H9 (cell line): ENCODE data around the gene RGSL1. TPM values are rescaled to one million over a fixed set of nuclear protein-coding genes. Genes with fewer than 3 reads are reported as not detected.

ENCODE experiments used
- DNase-seq: peaks from one replicate; pipeline ENCODE4 v3.0.0-alpha.2; 2017
- H2AFZ ChIP-seq: one replicate; pipeline ENCODE4 v1.6.1; 2013; ENCODE audit warnings: mild to moderate bottlenecking, low read length, control low read depth, moderate library complexity
- H2AK5ac ChIP-seq: 2 replicates; pipeline ENCODE4 v1.6.1; 2013; ENCODE audit warnings: low read length, control low read depth, mixed read lengths; ENCODE audit not compliant: insufficient read length
- H2BK120ac ChIP-seq: one replicate; pipeline ENCODE4 v1.6.1; 2013; ENCODE audit warnings: low read depth, mild to moderate bottlenecking, low read length, control low read depth, inconsistent platforms; ENCODE audit not compliant: poor library complexity, severe bottlenecking
- H2BK12ac ChIP-seq: 2 replicates; pipeline ENCODE4 v1.6.1; 2013; ENCODE audit warnings: low read length, control low read depth, mixed read lengths, low read depth; ENCODE audit not compliant: insufficient read length
- H2BK15ac ChIP-seq: 2 replicates; pipeline ENCODE4 v1.6.1; 2013; ENCODE audit warnings: low read depth, low read length, control low read depth
- H2BK20ac ChIP-seq: one replicate; pipeline ENCODE4 v1.6.1; 2013; ENCODE audit warnings: low read depth, mild to moderate bottlenecking, low read length, control low read depth, inconsistent platforms; ENCODE audit not compliant: poor library complexity, severe bottlenecking
- H2BK5ac ChIP-seq: 2 replicates; pipeline ENCODE4 v1.6.1; 2013; ENCODE audit warnings: low read length, control low read depth, mixed read lengths; ENCODE audit not compliant: insufficient read length
- H3K14ac ChIP-seq: 2 replicates; pipeline ENCODE4 v1.6.1; 2013; ENCODE audit warnings: low read length, control low read depth; ENCODE audit not compliant: insufficient read depth
- H3K18ac ChIP-seq: 2 replicates; pipeline ENCODE4 v1.6.1; 2013; ENCODE audit warnings: low read depth, mild to moderate bottlenecking, mixed read lengths, low read length, control low read depth; ENCODE audit not compliant: insufficient read length
- H3K23ac ChIP-seq: 2 replicates; pipeline ENCODE4 v1.6.1; 2013; ENCODE audit warnings: low read length, control low read depth, mixed read lengths, low read depth; ENCODE audit not compliant: insufficient read length
- H3K23me2 ChIP-seq: 2 replicates; pipeline ENCODE4 v1.6.1; 2013; ENCODE audit warnings: low read depth, mild to moderate bottlenecking, mixed read lengths, low read length, control low read depth; ENCODE audit not compliant: insufficient read length, poor library complexity, severe bottlenecking
- H3K27ac ChIP-seq: 2 replicates; pipeline ENCODE4 v1.5.1; 2013; ENCODE audit warnings: low read length, control low read depth, mixed read lengths, low read depth; ENCODE audit not compliant: insufficient read length
- H3K27me3 ChIP-seq: 2 replicates; pipeline ENCODE4 v1.6.1; 2013; ENCODE audit warnings: low read length, control low read depth, inconsistent platforms; ENCODE audit not compliant: insufficient read depth
- H3K4ac ChIP-seq: 2 replicates; pipeline ENCODE4 v1.6.1; 2013; ENCODE audit warnings: low read depth, mild to moderate bottlenecking, control low read depth, inconsistent platforms, low read length, moderate library complexity
- H3K4me1 ChIP-seq: 2 replicates; pipeline ENCODE4 v1.6.1; 2013; ENCODE audit warnings: low read length, control low read depth, inconsistent platforms; ENCODE audit not compliant: insufficient read depth
- H3K4me2 ChIP-seq: 2 replicates; pipeline ENCODE4 v1.6.1; 2013; ENCODE audit warnings: low read length, control low read depth, mixed read lengths; ENCODE audit not compliant: insufficient read length, insufficient read depth
- H3K56ac ChIP-seq: 2 replicates; pipeline ENCODE4 v1.6.1; 2013; ENCODE audit warnings: low read depth, mild to moderate bottlenecking, mixed read lengths, low read length, control low read depth; ENCODE audit not compliant: insufficient read length
- H3K79me1 ChIP-seq: 2 replicates; pipeline ENCODE4 v1.6.1; 2013; ENCODE audit warnings: low read depth, mild to moderate bottlenecking, moderate library complexity, low read length, control low read depth, inconsistent platforms; ENCODE audit not compliant: insufficient read depth, poor library complexity, severe bottlenecking
- H3K79me2 ChIP-seq: 2 replicates; pipeline ENCODE4 v1.6.1; 2013; ENCODE audit warnings: low read length, control low read depth, inconsistent platforms; ENCODE audit not compliant: insufficient read depth
- H3K9ac ChIP-seq: 2 replicates; pipeline ENCODE4 v1.6.1; 2013; ENCODE audit warnings: low read length, control low read depth, mixed read lengths; ENCODE audit not compliant: insufficient read length; ENCODE audit errors: extremely low read depth
- H3K9me3 ChIP-seq: one replicate; pipeline ENCODE4 v1.6.1; 2013; ENCODE audit warnings: low read depth, low read length, inconsistent platforms; ENCODE audit not compliant: control insufficient read depth
- H3T11ph ChIP-seq: one replicate; pipeline ENCODE4 v1.6.1; 2013; ENCODE audit warnings: mild to moderate bottlenecking, low read length, control low read depth, inconsistent platforms
- H4K20me1 ChIP-seq: one replicate; pipeline ENCODE4 v1.6.1; 2013; ENCODE audit not compliant: control insufficient read depth, insufficient read length, insufficient read depth
- H4K5ac ChIP-seq: 2 replicates; pipeline ENCODE4 v1.6.1; 2013; ENCODE audit warnings: low read depth, mild to moderate bottlenecking, mixed read lengths, low read length, control low read depth; ENCODE audit not compliant: insufficient read length
- H4K8ac ChIP-seq: replicated peaks from 2 replicates; pipeline ENCODE4 v1.6.1; 2013; ENCODE audit warnings: low read length, control low read depth, mixed read lengths, low read depth; ENCODE audit not compliant: insufficient read length
- H4K91ac ChIP-seq: 2 replicates; pipeline ENCODE4 v1.6.1; 2013; ENCODE audit warnings: low read depth, mild to moderate bottlenecking, moderate library complexity, mixed read lengths, low read length, control low read depth; ENCODE audit not compliant: insufficient read length
- H3K27ac Mint-ChIP-seq, 3 experiments: 2 replicates in 2 of 3; 3 replicates in 1 of 3; pipeline ENCODE4 v1.8.0; 2020 to 2021; ENCODE audit warnings: mixed read lengths in 3 of 3, mild to moderate bottlenecking in 1 of 3, moderate library complexity in 1 of 3
- H3K27me3 Mint-ChIP-seq: 2 replicates; pipeline ENCODE4 v1.8.0; 2021; ENCODE audit warnings: low read depth, mild to moderate bottlenecking, moderate library complexity, mixed read lengths
- H3K36me3 Mint-ChIP-seq, 3 experiments: 2 replicates in 2 of 3; 3 replicates in 1 of 3; pipeline ENCODE4 v1.8.0; 2020 to 2021; ENCODE audit warnings: low read depth in 3 of 3, mixed read lengths in 3 of 3; ENCODE audit not compliant: insufficient read depth in 1 of 3
- H3K4me1 Mint-ChIP-seq, 2 experiments: 2 replicates each; pipeline ENCODE4 v1.8.0; 2020; ENCODE audit warnings: mixed read lengths in 2 of 2
- H3K4me3 Mint-ChIP-seq, 2 experiments: 2 replicates in 1 of 2; 3 replicates in 1 of 2; pipeline ENCODE4 v1.8.0; 2020 to 2021; ENCODE audit warnings: mild to moderate bottlenecking in 2 of 2, mixed read lengths in 2 of 2, moderate library complexity in 1 of 2
- H3K9me3 Mint-ChIP-seq, 2 experiments: 2 replicates in 1 of 2; 3 replicates in 1 of 2; pipeline ENCODE4 v1.8.0; 2020; ENCODE audit warnings: mild to moderate bottlenecking in 2 of 2, mixed read lengths in 2 of 2, moderate library complexity in 1 of 2
- WGBS: extraction: QIAGEN DNeasy Blood & Tissue Kit; methylation state at CpG from one replicate; pipeline ENCODE4 v1.1.7; 2013; ENCODE audit warnings: missing lambda C conversion rate, low lambda C conversion rate, mixed read lengths; ENCODE audit not compliant: insufficient read length; ENCODE audit errors: extremely low coverage; 5-methylcytosine and 5-hydroxymethylcytosine counted together
- total RNA-seq: library from RNA; stranded (reverse); gene quantifications from 2 replicates; pipeline ENCODE4 v1.2.1, GENCODE V29; 2021
- TF ChIP-seq, protein P1 (sequence below): fragments of 200-600 bp; sonication (generic); conservative IDR thresholded peaks from 3 replicates; pipeline ENCODE4 v1.8.0; 2021; ENCODE audit warnings: antibody characterized with exemption, mild to moderate bottlenecking

The RGSL1 gene
- total RNA-seq, 1 experiment from 2014 or later: not detected

DNA sequence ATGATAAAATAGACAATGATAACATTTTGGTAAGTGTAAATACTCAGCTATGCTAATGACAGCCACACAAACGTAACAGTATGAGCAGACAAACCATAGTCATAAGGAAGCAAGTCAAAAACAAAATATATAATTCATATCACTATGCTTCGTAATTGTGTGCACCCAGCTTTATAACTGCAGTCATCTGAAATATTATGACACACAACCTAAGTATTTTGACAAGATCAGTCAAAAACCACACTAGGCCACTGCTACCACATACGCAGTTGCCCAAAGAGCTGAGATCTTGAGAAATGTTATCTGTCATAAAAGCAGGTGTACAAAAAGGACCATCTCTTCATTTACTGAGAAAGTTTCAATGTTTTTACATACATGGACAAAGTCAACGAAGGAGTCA lies 113.1 kb downstream of the RGSL1 start:
- H3K9me3 ChIP-seq: no peaks in the 10 kb centered on the region
- no peak overlapping the region for H3K4ac ChIP-seq
- Mint-ChIP-seq H3K9me3 (no peaks in the 10 kb centered on the region), H3K27me3 (no peaks in the 10 kb centered on the region; the same call in 1 of the 2 replicates), H3K4me1 (peaks cover 0 to 4% of the 10 kb centered on the region in 2 experiments; a peak in 2 of 4 replicates), H3K4me3 (no peak overlapping the region), H3K36me3 (no peaks in the 10 kb centered on the region), H3K27ac (no peak overlapping the region)
- DNase-seq: no peak
- H4K8ac ChIP-seq: no peak overlapping the region
- no peaks in the 10 kb centered on the region for H3K23me2 ChIP-seq
- H3K23ac ChIP-seq: no peak overlapping the region
- H3K4me2 ChIP-seq: no peak overlapping the region
- no peaks in the 10 kb centered on the region for H3K4me1 ChIP-seq
- no peak overlapping the region for H3K18ac ChIP-seq
- no peak overlapping the region for H2BK120ac ChIP-seq
- H2BK12ac ChIP-seq: no peak overlapping the region
- H4K20me1 ChIP-seq: no peaks in the 10 kb centered on the region
- no peak overlapping the region for H4K5ac ChIP-seq
- H3T11ph ChIP-seq: no peak overlapping the region
- H3K56ac ChIP-seq: no peak overlapping the region
- H2BK15ac ChIP-seq: no peak overlapping the region
- H3K79me2 ChIP-seq: no peaks in the 10 kb centered on the region
- TF ChIP-seq, protein P1, sequence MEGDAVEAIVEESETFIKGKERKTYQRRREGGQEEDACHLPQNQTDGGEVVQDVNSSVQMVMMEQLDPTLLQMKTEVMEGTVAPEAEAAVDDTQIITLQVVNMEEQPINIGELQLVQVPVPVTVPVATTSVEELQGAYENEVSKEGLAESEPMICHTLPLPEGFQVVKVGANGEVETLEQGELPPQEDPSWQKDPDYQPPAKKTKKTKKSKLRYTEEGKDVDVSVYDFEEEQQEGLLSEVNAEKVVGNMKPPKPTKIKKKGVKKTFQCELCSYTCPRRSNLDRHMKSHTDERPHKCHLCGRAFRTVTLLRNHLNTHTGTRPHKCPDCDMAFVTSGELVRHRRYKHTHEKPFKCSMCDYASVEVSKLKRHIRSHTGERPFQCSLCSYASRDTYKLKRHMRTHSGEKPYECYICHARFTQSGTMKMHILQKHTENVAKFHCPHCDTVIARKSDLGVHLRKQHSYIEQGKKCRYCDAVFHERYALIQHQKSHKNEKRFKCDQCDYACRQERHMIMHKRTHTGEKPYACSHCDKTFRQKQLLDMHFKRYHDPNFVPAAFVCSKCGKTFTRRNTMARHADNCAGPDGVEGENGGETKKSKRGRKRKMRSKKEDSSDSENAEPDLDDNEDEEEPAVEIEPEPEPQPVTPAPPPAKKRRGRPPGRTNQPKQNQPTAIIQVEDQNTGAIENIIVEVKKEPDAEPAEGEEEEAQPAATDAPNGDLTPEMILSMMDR: no peak
- no peak overlapping the region for H2AFZ ChIP-seq
- H3K27me3 ChIP-seq: no peaks in the 10 kb centered on the region
- no peak overlapping the region for H2AK5ac ChIP-seq
- no peak overlapping the region for H2BK5ac ChIP-seq
- H3K9ac ChIP-seq: no peak overlapping the region
- no peak overlapping the region for H4K91ac ChIP-seq
- H3K79me1 ChIP-seq: no peaks in the 10 kb centered on the region
- no peak overlapping the region for H3K27ac ChIP-seq
- no peak overlapping the region for H3K14ac ChIP-seq
- no peak overlapping the region for H2BK20ac ChIP-seq
- no CpG with 5 or more reads among the region's 4 CpGs for WGBS
